ENCODE data around the gene FARS2. TPM values are rescaled to one million over a fixed set of nuclear protein-coding genes. Genes with fewer than 3 reads are reported as not detected.

The FARS2 gene
- polyA plus RNA-seq, 2 of the 4 experiments (the other 2 are of a cell fraction) = 12.9 to 17.5 TPM

- ChIA-PET CTCF (interaction anchor here (0.6 kb wide), 1 partner anchor 468 kb away, joined by 3 read pairs; no protein-coding TSS in a partner anchor), POLR2A (no interaction called here)
- TF ChIP-seq RNF2 (IDR thresholded peaks at IDR 0.05; ENCODE audit: borderline replicate concordance, low read depth) (no peak), FOSL2 (IDR thresholded peaks at IDR 0.05) (no peak), FOSL2 (CRISPR knock-in tag; IDR thresholded peaks at IDR 0.05) (no peak), FOSB (CRISPR knock-in tag; IDR thresholded peaks at IDR 0.05) (no peak), TP53 (CRISPR knock-in tag; IDR thresholded peaks at IDR 0.05) (no peak), CHD2 (IDR thresholded peaks at IDR 0.05; ENCODE audit: low read length, partially characterized antibody) (no peak), CBX8 (IDR thresholded peaks at IDR 0.05) (no peak), EHF (CRISPR knock-in tag; IDR thresholded peaks at IDR 0.05) (no peak), MAFK (IDR thresholded peaks at IDR 0.05; ENCODE audit: partially characterized antibody) (no peak), MAZ (IDR thresholded peaks at IDR 0.05; ENCODE audit: borderline replicate concordance, low read depth, low read length) (no peak), POLR2A (IDR thresholded peaks at IDR 0.05; ENCODE audit: low read length) (no peak)
- 95% methylated on average over 4 of the region's 4 CpGs for WGBS (ENCODE audit: missing lambda C conversion rate)
- no peak overlapping the region for H3K4me2 ChIP-seq
- DNase-seq (ENCODE audit: low read depth in 1 of 2, low spot score in 1 of 2) (no peak), FAIRE-seq (no peak), ATAC-seq (no peak)
- H3K27ac ChIP-seq = no peak overlapping the region
- no peak overlapping the region for H3K4me3 ChIP-seq
- H3K9me3 ChIP-seq = no peaks in the 10 kb centered on the region
- peaks cover 6% of the 10 kb centered on the region; the same call in 1 of the 3 replicates for H3K4me1 ChIP-seq
These were observed 207.3 kb downstream of the FARS2 start for GRCh38 chr6:5468586-5468985.

DNA sequence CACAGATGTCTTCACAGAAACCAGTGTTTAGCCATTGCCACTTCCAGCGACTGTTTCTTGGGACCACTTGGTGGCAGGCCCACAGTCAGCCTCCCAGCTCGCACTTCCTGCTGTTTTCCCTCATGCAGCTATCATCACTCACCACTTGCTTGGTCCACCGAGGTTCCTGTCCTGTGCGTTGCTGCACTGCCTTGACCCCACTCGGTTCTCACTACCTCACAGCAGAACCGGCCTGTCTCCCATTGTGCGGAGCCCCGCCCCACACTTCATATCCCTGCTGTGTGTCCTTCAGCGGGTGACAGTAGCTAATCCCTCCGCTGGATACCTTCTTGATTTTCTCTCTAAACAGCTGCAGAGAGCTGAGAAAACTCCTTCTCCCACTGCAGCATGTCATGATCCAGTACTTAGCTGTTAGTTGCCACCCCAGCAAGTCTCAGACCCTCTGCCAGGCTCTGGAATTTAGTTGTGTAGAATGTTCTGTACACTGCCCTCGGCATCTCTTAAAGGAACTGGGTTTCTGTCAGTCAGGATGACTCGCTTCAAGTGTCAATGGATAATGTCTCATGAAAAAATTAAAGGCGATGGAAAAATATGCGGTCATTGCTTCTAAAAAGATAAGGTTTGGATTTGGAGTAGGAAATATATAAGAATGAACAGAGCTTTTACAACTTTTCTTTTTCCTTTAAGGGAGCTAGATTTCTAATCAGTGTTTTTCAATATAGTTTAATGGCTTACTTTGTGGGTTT is 208.0 kb downstream of the FARS2 start:
- ChIA-PET POLR2A (no interaction called here), CTCF (interaction anchor here (0.6 to 0.7 kb wide), 2 partner anchors 8 to 469 kb away, joined by 3 read pairs; no protein-coding TSS in a partner anchor)
- Histone ChIP-seq H3K4me3 (no peak overlapping the region), H3K4me1 (peaks cover 6% of the 10 kb centered on the region; the same call in 1 of the 3 replicates), H3K27ac (no peak overlapping the region), H3K9me3 (no peaks in the 10 kb centered on the region), H3K4me2 (no peak overlapping the region)
- TF ChIP-seq RFX5 (IDR thresholded peaks at IDR 0.05) (no peak), ZNF302 (CRISPR knock-in tag; IDR thresholded peaks at IDR 0.05) (no peak), TP53 (CRISPR knock-in tag; IDR thresholded peaks at IDR 0.05) (no peak), CEBPB (IDR thresholded peaks at IDR 0.05) (no peak), EP300 (IDR thresholded peaks at IDR 0.05) (no peak), FOSL2 (IDR thresholded peaks at IDR 0.05) (no peak), FOSL2 (CRISPR knock-in tag; IDR thresholded peaks at IDR 0.05) (no peak), KDM5A (IDR thresholded peaks at IDR 0.05) (no peak), PHF8 (IDR thresholded peaks at IDR 0.05; ENCODE audit: borderline replicate concordance, low read depth) (no peak), NPAS2 (CRISPR knock-in tag; IDR thresholded peaks at IDR 0.05; ENCODE audit: borderline replicate concordance) (no peak)
- TF ChIP-seq, protein P1, sequence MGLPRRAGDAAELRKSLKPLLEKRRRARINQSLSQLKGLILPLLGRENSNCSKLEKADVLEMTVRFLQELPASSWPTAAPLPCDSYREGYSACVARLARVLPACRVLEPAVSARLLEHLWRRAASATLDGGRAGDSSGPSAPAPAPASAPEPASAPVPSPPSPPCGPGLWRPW (IDR thresholded peaks at IDR 0.05) = no peak
- WGBS (ENCODE audit: missing lambda C conversion rate) = 87% methylated on average over 14 of the region's 14 CpGs
- DNase-seq (ENCODE audit: low read depth in 1 of 2, low spot score in 1 of 2) (no peak), FAIRE-seq (no peak), ATAC-seq (no peak)

- no peak overlapping the region for H3K27ac ChIP-seq
- 12% methylated on average over 8 of the region's 8 CpGs for WGBS (ENCODE audit: missing lambda C conversion rate)
- no peak for TF ChIP-seq HOXB13 (CRISPR knock-in tag; IDR thresholded peaks at IDR 0.05; ENCODE audit: low read depth)
- no peak for TF ChIP-seq SREBF2 (IDR thresholded peaks at IDR 0.05)
- TF ChIP-seq FOXS1 (CRISPR knock-in tag; IDR thresholded peaks at IDR 0.05) = no peak
- TF ChIP-seq, protein P2, sequence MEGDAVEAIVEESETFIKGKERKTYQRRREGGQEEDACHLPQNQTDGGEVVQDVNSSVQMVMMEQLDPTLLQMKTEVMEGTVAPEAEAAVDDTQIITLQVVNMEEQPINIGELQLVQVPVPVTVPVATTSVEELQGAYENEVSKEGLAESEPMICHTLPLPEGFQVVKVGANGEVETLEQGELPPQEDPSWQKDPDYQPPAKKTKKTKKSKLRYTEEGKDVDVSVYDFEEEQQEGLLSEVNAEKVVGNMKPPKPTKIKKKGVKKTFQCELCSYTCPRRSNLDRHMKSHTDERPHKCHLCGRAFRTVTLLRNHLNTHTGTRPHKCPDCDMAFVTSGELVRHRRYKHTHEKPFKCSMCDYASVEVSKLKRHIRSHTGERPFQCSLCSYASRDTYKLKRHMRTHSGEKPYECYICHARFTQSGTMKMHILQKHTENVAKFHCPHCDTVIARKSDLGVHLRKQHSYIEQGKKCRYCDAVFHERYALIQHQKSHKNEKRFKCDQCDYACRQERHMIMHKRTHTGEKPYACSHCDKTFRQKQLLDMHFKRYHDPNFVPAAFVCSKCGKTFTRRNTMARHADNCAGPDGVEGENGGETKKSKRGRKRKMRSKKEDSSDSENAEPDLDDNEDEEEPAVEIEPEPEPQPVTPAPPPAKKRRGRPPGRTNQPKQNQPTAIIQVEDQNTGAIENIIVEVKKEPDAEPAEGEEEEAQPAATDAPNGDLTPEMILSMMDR (IDR thresholded peaks at IDR 0.05) = peak; percentile 75
- TF ChIP-seq HOXA7 (CRISPR knock-in tag; IDR thresholded peaks at IDR 0.05) = no peak
- TF ChIP-seq ZC3H11A (IDR thresholded peaks at IDR 0.05) = no peak
- TF ChIP-seq ZNF302 (CRISPR knock-in tag; IDR thresholded peaks at IDR 0.05) = no peak
- no peak for TF ChIP-seq MYC (IDR thresholded peaks at IDR 0.05; ENCODE audit: borderline replicate concordance, low read length)
- TF ChIP-seq RAD21 (conservative IDR thresholded peaks at IDR 0.05 in 1 of 2, IDR thresholded peaks at IDR 0.05 in 1 of 2) = peak; percentile 72 to 76
- no peak for TF ChIP-seq HMGXB4 (CRISPR knock-in tag; IDR thresholded peaks at IDR 0.05; ENCODE audit: borderline replicate concordance)
- no peak for TF ChIP-seq BHLHE40 (IDR thresholded peaks at IDR 0.05; ENCODE audit: low read depth, low read length)
- TF ChIP-seq GATA3 (IDR thresholded peaks at IDR 0.05; ENCODE audit: borderline replicate concordance) = no peak
- TF ChIP-seq CEBPB (IDR thresholded peaks at IDR 0.05) = 0 out of 4 replicates have a peak, but pooled peaks of 1 of the 2 experiments have one; percentile 20
- TF ChIP-seq TP53 (CRISPR knock-in tag; IDR thresholded peaks at IDR 0.05) = no peak
- TF ChIP-seq ESRRA (IDR thresholded peaks at IDR 0.05; ENCODE audit: borderline replicate concordance, low read length) = no peak
- no peak for TF ChIP-seq NPAS2 (CRISPR knock-in tag; IDR thresholded peaks at IDR 0.05; ENCODE audit: borderline replicate concordance)
These were observed 209.7 kb downstream of the FARS2 start for GRCh38 chr6:5471044-5471443.

More at GRCh38 chr6:5471044-5471443, 209.7 kb downstream of the FARS2 start:
- DNase-seq (ENCODE audit: low read depth in 1 of 2, low spot score in 1 of 2) = peak; percentile 31 to 49
- H3K4me2 ChIP-seq = peak overlapping the region; percentile 48; the same call in 1 of the 3 replicates
- ChIA-PET CTCF (interaction anchor here (0.5 to 2.2 kb wide), 27 partner anchors 9 to 1296 kb away, joined by 3 to 13 read pairs (median 3); no protein-coding TSS in a partner anchor), POLR2A (no interaction called here)
- FAIRE-seq = no peak
- H3K4me3 ChIP-seq = no peak overlapping the region
- H3K9me3 ChIP-seq = no peaks in the 10 kb centered on the region
- peaks cover 6% of the 10 kb centered on the region; the same call in 1 of the 3 replicates for H3K4me1 ChIP-seq
- peak; percentile 85 to 90 for ATAC-seq

All from A549 (cell line).